C4-2B (cell line): ENCODE measurements around the gene SGCE.

Source experiments
- CTCF ChIP-seq: fragments of 450-650 bp; conservative IDR thresholded peaks from 2 replicates; pipeline ENCODE4 v1.5.1; 2017; ENCODE audit warnings: mild to moderate bottlenecking
- ZFX ChIP-seq: fragments of 450-650 bp; IDR thresholded peaks from 2 replicates; pipeline ENCODE4 v1.6.1; 2017

- TF ChIP-seq CTCF = no peak
- TF ChIP-seq ZFX = no peak
These were observed 40.3 kb downstream of the SGCE start for GRCh38 chr7:94615666-94616065.
